ENCODE results near the gene SPATS2.

DNA sequence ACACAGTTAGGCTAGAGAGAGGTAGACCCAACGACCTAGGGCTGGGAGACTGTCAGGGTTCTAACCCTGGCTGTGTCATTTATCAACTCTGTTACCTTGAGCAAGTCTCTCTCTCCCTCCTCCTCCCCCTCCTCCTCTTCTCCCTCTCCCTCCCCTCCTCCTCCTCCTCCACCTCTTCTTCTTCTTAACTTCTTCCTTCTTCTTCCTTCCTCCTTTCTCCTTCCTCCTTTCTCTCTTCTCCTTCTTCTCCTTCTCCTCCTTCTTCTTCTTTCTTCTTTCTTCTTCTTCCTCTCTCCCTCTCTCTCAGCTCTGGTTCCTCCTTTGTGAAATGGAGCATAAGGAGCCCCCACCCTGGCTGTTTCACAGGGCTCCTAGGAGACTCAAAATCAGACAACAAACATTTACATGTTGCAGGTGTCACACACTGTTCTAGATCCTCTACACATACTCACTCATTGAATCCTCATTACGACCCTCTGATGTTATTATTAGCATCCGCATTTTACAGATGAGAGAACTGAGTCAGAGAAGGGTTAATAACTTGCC is 169.3 kb downstream of the SPATS2 start:
- TF ChIP-seq POLR2AphosphoS5 (IDR thresholded peaks at IDR 0.05; ENCODE audit: low read depth, low read length) (no peak), TAF1 (IDR thresholded peaks at IDR 0.05; ENCODE audit: borderline replicate concordance, insufficient read depth, low read length) (no peak)
- TF ChIP-seq, protein P1, sequence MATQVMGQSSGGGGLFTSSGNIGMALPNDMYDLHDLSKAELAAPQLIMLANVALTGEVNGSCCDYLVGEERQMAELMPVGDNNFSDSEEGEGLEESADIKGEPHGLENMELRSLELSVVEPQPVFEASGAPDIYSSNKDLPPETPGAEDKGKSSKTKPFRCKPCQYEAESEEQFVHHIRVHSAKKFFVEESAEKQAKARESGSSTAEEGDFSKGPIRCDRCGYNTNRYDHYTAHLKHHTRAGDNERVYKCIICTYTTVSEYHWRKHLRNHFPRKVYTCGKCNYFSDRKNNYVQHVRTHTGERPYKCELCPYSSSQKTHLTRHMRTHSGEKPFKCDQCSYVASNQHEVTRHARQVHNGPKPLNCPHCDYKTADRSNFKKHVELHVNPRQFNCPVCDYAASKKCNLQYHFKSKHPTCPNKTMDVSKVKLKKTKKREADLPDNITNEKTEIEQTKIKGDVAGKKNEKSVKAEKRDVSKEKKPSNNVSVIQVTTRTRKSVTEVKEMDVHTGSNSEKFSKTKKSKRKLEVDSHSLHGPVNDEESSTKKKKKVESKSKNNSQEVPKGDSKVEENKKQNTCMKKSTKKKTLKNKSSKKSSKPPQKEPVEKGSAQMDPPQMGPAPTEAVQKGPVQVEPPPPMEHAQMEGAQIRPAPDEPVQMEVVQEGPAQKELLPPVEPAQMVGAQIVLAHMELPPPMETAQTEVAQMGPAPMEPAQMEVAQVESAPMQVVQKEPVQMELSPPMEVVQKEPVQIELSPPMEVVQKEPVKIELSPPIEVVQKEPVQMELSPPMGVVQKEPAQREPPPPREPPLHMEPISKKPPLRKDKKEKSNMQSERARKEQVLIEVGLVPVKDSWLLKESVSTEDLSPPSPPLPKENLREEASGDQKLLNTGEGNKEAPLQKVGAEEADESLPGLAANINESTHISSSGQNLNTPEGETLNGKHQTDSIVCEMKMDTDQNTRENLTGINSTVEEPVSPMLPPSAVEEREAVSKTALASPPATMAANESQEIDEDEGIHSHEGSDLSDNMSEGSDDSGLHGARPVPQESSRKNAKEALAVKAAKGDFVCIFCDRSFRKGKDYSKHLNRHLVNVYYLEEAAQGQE (IDR thresholded peaks at IDR 0.05; ENCODE audit: insufficient read depth in 1 of 2, low read depth in 2 of 2, low read length in 2 of 2), result no peak

Measured in PFSK-1 (cell line).